ENCODE results near the gene ALDOC. TPM values are rescaled to one million over a fixed set of nuclear protein-coding genes. Genes with fewer than 3 reads are reported as not detected.
"Not testable (repeated sequence)": the region's sequence is repeated elsewhere in the genome, so short reads cannot be mapped to it uniquely, and the experiment has no call there.

The ALDOC gene
- total RNA-seq, 1 experiment from 2014 or later = 53.2 TPM

- Histone ChIP-seq H3K27ac (ENCODE audit: insufficient read length, low read depth, low read length) (no peak overlapping the region), H3K23ac (ENCODE audit: insufficient read length, low read depth, low read length) (no peak overlapping the region), H4K20me1 (ENCODE audit: control insufficient read depth, insufficient read depth, insufficient read length) (peaks cover 2% of the 10 kb centered on the region), H3K79me1 (ENCODE audit: insufficient read depth, low read depth, low read length, poor library complexity, severe bottlenecking) (no peaks in the 10 kb centered on the region), H3K4ac (ENCODE audit: low read depth, low read length) (no peak overlapping the region), H2BK20ac (ENCODE audit: low read depth, low read length, poor library complexity, severe bottlenecking) (no peak overlapping the region), H3K9me3 (ENCODE audit: control insufficient read depth, low read depth, low read length) (no peaks in the 10 kb centered on the region), H3K9ac (ENCODE audit: extremely low read depth, insufficient read length, low read length) (no peak overlapping the region), H2BK120ac (ENCODE audit: low read depth, low read length, poor library complexity, severe bottlenecking) (no peak overlapping the region), H2AK5ac (ENCODE audit: insufficient read length, low read length) (no peak overlapping the region), H3K23me2 (ENCODE audit: insufficient read length, low read depth, low read length, poor library complexity, severe bottlenecking) (no peaks in the 10 kb centered on the region), H2BK12ac (ENCODE audit: insufficient read length, low read depth, low read length) (no peak overlapping the region), H2BK15ac (ENCODE audit: low read depth, low read length) (no peak overlapping the region), H4K8ac (replicated peaks; ENCODE audit: insufficient read length, low read depth, low read length) (no peak overlapping the region), H3K56ac (ENCODE audit: insufficient read length, low read depth, low read length) (no peak overlapping the region), H3K4me1 (ENCODE audit: insufficient read depth, low read length) (no peaks in the 10 kb centered on the region), H3K27me3 (ENCODE audit: insufficient read depth, low read length) (no peaks in the 10 kb centered on the region), H3K4me2 (ENCODE audit: insufficient read depth, insufficient read length, low read length) (no peak overlapping the region), H3K14ac (ENCODE audit: insufficient read depth, low read length) (no peak overlapping the region), H3K18ac (ENCODE audit: insufficient read length, low read depth, low read length) (no peak overlapping the region), H2AFZ (ENCODE audit: low read length) (no peak overlapping the region), H4K91ac (ENCODE audit: insufficient read length, low read depth, low read length) (no peak overlapping the region), H3K79me2 (ENCODE audit: insufficient read depth, low read length) (no peaks in the 10 kb centered on the region), H2BK5ac (ENCODE audit: insufficient read length, low read length) (no peak overlapping the region), H3T11ph (ENCODE audit: low read length) (no peak overlapping the region), H4K5ac (ENCODE audit: insufficient read length, low read depth, low read length) (no peak overlapping the region)
- peaks cover 4% of the 10 kb centered on the region for H3K27me3 Mint-ChIP-seq (ENCODE audit: low read depth)
- WGBS (ENCODE audit: extremely low coverage, insufficient read length, low lambda C conversion rate) = no CpG with 5 or more reads among the region's 3 CpGs
- TF ChIP-seq CTCF (conservative IDR thresholded peaks at IDR 0.05) = no peak
- peaks cover 27 to 58% (median 57%) of the 10 kb centered on the region in 3 experiments; a peak in 6 of 7 replicates for H3K36me3 Mint-ChIP-seq (ENCODE audit: insufficient read depth in 1 of 3, low read depth in 3 of 3)
- DNase-seq = no peak
- H3K4me3 Mint-ChIP-seq = no peak overlapping the region; a peak in 1 of 5 replicates
- peak overlapping the region in 2 of 3 experiments; percentile 91 to 94; a peak in 2 of 7 replicates for H3K27ac Mint-ChIP-seq
- no peaks in the 10 kb centered on the region for H3K9me3 Mint-ChIP-seq
- peaks cover 12 to 19% of the 10 kb centered on the region in 2 experiments for H3K4me1 Mint-ChIP-seq
Observed at GRCh38 chr17:28577466-28577824, 750 bp upstream of the ALDOC start.

- no CpG with 5 or more reads among the region's 3 CpGs for WGBS (ENCODE audit: extremely low coverage, insufficient read length, low lambda C conversion rate)
- not testable (repeated sequence) for H2BK20ac ChIP-seq (ENCODE audit: low read depth, low read length, poor library complexity, severe bottlenecking); H3T11ph ChIP-seq (ENCODE audit: low read length); H3K27ac Mint-ChIP-seq; H2BK5ac ChIP-seq (ENCODE audit: insufficient read length, low read length); H2AK5ac ChIP-seq (ENCODE audit: insufficient read length, low read length); DNase-seq; H3K4me1 ChIP-seq (ENCODE audit: insufficient read depth, low read length); H2BK120ac ChIP-seq (ENCODE audit: low read depth, low read length, poor library complexity, severe bottlenecking); H3K56ac ChIP-seq (ENCODE audit: insufficient read length, low read depth, low read length); H4K20me1 ChIP-seq (ENCODE audit: control insufficient read depth, insufficient read depth, insufficient read length); H2AFZ ChIP-seq (ENCODE audit: low read length); H3K23ac ChIP-seq (ENCODE audit: insufficient read length, low read depth, low read length); H3K18ac ChIP-seq (ENCODE audit: insufficient read length, low read depth, low read length); H3K14ac ChIP-seq (ENCODE audit: insufficient read depth, low read length); H4K5ac ChIP-seq (ENCODE audit: insufficient read length, low read depth, low read length); H3K23me2 ChIP-seq (ENCODE audit: insufficient read length, low read depth, low read length, poor library complexity, severe bottlenecking); H4K91ac ChIP-seq (ENCODE audit: insufficient read length, low read depth, low read length); H3K9ac ChIP-seq (ENCODE audit: extremely low read depth, insufficient read length, low read length); H3K9me3 Mint-ChIP-seq; H3K27me3 Mint-ChIP-seq (ENCODE audit: low read depth); H3K4ac ChIP-seq (ENCODE audit: low read depth, low read length); H3K9me3 ChIP-seq (ENCODE audit: control insufficient read depth, low read depth, low read length); H4K8ac ChIP-seq (replicated peaks; ENCODE audit: insufficient read length, low read depth, low read length); H2BK15ac ChIP-seq (ENCODE audit: low read depth, low read length); H3K27me3 ChIP-seq (ENCODE audit: insufficient read depth, low read length); H3K79me2 ChIP-seq (ENCODE audit: insufficient read depth, low read length); H3K79me1 ChIP-seq (ENCODE audit: insufficient read depth, low read depth, low read length, poor library complexity, severe bottlenecking); H3K27ac ChIP-seq (ENCODE audit: insufficient read length, low read depth, low read length); H2BK12ac ChIP-seq (ENCODE audit: insufficient read length, low read depth, low read length)
- peak overlapping the region; percentile 38 for H3K4me2 ChIP-seq (ENCODE audit: insufficient read depth, insufficient read length, low read length)
- peaks cover 27 to 58% (median 57%) of the 10 kb centered on the region in 3 experiments; a peak in 6 of 7 replicates for H3K36me3 Mint-ChIP-seq (ENCODE audit: insufficient read depth in 1 of 3, low read depth in 3 of 3)
- peaks cover 15 to 28% of the 10 kb centered on the region in 2 experiments for H3K4me1 Mint-ChIP-seq
- H3K4me3 Mint-ChIP-seq = peak overlapping the region; percentile 61 to 84
Observed at GRCh38 chr17:28576016-28576415, 679 bp downstream of the ALDOC start.

Measured in H9 (cell line).